Left lung (tissue), 10 donors: ENCODE results near the gene AIFM1. TPM values are rescaled to one million over a fixed set of nuclear protein-coding genes. Genes with fewer than 3 reads are reported as not detected.

ENCODE experiments used
- ATAC-seq: fragments of 200-7000 bp; cut with Tn5 transposase; one replicate; pipeline ENCODE4 v1.9.1; 2020; ENCODE audit warnings: moderate library complexity
- DNase-seq, 4 donors: peaks; one replicate each; pipeline ENCODE4 v3.0.0-alpha.2; 2013 to 2020
- H3K27ac ChIP-seq, 2 donors: fragments of 200-600 bp; sonication (generic) in 1 of 2; one replicate each; pipeline versions ENCODE4 v1.5.0 to v1.8.0; 2020 to 2021
- H3K27me3 ChIP-seq, 2 donors: fragments of 200-600 bp; sonication (generic) in 1 of 2; one replicate each; pipeline versions ENCODE4 v1.5.0 to v1.8.0; 2020 to 2021
- H3K36me3 ChIP-seq, 2 donors: fragments of 200-600 bp; sonication (generic) in 1 of 2; one replicate each; pipeline versions ENCODE4 v1.5.0 to v1.8.0; 2020 to 2021
- H3K4me1 ChIP-seq, 2 donors: fragments of 200-600 bp; one replicate each; pipeline ENCODE4 v1.8.0; 2021
- H3K4me3 ChIP-seq, 2 donors: fragments of 200-600 bp; sonication (generic) in 1 of 2; one replicate each; pipeline versions ENCODE4 v1.5.0 to v1.8.0; 2020 to 2021; ENCODE audit warnings: mild to moderate bottlenecking in 1 of 2
- H3K9me3 ChIP-seq, 2 donors: fragments of 200-600 bp; sonication (generic) in 1 of 2; one replicate each; pipeline versions ENCODE4 v1.5.0 to v1.8.0; 2020 to 2021
- intact Hi-C, 2 donors: fragments of 100-400 bp; cut with DNase I; formaldehyde crosslinking; loops; one replicate each; pipeline versions ENCODE4 v1.11.2 to v1.14.2; 2022
- polyA plus RNA-seq, 6 donors: library from polyadenylated mRNA; unstranded; fragments of 120-200 nt; gene quantifications; one replicate each; pipeline ENCODE4 v1.2.1, GENCODE V29; 2013; ENCODE audit not compliant: insufficient read length in 6 of 6
- total RNA-seq, 2 donors: library from RNA; stranded (reverse); fragmentation: NEBNext Ultra II Directional; extraction: Animal tissue kit (Norgen Biotek cat#: 25700); gene quantifications; one replicate each; pipeline ENCODE4 v1.2.1, GENCODE V29; 2021
- TF ChIP-seq, protein P1 (sequence below), 2 donors: fragments of 200-600 bp; sonication (generic) in 1 of 2; IDR thresholded peaks; one replicate each; pipeline versions ENCODE4 v1.5.0 to v1.8.0; 2021; ENCODE audit warnings: antibody characterized with exemption in 2 of 2
- donor health status: DM: no; HTN: yes; CAD: no.
- donor health status: DM: no; HTN: no; CAD: no.

The AIFM1 gene
- total and polyA plus RNA-seq, 8 donors = 27.2 to 34.9 (median 30.7) TPM

DNA sequence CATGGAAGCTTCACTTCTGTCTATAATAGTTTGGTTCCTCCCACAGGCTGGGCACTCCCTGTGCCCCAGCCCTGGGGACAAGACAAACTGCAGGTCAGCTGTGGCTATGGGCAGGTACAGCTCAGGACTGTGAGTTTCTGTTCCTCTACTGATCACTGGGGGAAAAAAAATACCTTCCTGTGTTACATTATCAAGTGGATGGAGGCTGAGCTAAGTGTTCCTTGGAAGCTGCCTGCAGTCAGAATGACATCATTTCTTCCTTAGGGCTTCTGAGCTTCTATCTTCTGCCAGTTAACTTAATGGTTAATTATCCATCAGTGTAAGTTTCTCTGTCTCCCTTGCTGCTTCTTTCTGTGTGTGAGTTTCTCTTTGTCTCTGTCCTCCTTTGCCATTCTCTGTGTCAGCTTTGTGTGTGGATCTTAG is 10.7 kb upstream of the AIFM1 start:
- DNase-seq (no peak), ATAC-seq (no peak)
- Histone ChIP-seq H3K27ac (no peak overlapping the region), H3K4me1 (peaks cover 0 to 23% of the 10 kb centered on the region in 2 donors), H3K9me3 (no peaks in the 10 kb centered on the region), H3K36me3 (no peaks in the 10 kb centered on the region), H3K27me3 (peaks cover 0 to 5% of the 10 kb centered on the region in 2 donors), H3K4me3 (no peak overlapping the region)
- TF ChIP-seq, protein P1, sequence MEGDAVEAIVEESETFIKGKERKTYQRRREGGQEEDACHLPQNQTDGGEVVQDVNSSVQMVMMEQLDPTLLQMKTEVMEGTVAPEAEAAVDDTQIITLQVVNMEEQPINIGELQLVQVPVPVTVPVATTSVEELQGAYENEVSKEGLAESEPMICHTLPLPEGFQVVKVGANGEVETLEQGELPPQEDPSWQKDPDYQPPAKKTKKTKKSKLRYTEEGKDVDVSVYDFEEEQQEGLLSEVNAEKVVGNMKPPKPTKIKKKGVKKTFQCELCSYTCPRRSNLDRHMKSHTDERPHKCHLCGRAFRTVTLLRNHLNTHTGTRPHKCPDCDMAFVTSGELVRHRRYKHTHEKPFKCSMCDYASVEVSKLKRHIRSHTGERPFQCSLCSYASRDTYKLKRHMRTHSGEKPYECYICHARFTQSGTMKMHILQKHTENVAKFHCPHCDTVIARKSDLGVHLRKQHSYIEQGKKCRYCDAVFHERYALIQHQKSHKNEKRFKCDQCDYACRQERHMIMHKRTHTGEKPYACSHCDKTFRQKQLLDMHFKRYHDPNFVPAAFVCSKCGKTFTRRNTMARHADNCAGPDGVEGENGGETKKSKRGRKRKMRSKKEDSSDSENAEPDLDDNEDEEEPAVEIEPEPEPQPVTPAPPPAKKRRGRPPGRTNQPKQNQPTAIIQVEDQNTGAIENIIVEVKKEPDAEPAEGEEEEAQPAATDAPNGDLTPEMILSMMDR (IDR thresholded peaks at IDR 0.05) = no peak
- intact Hi-C loops = loop anchor here in 1 of 2 donors (10.0 kb wide), 1 partner anchor 102 kb away; no protein-coding TSS in a partner anchor

DNA sequence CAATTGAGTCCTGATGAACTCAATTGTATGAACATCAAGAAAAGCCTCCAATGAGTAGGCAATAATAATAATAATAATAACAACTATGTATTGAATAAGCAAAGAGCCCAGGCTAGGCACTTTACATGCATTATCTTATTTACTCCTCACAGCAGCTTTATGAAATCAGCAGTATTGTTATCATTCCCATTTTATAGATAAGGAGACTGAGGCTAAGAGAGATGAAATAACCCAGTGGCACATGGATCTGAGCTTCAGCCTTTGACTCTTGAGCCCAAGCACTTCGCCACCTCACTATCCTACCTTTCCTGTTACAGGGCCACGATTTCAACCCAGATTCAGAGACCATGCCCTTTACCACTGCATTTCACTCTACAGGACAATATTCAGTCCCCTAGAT is 9.3 kb upstream of the AIFM1 start:
- no peak for ATAC-seq
- Histone ChIP-seq H3K27ac (no peak overlapping the region), H3K9me3 (no peaks in the 10 kb centered on the region), H3K4me1 (peaks cover 0 to 23% of the 10 kb centered on the region in 2 donors), H3K27me3 (peaks cover 0 to 5% of the 10 kb centered on the region in 2 donors), H3K36me3 (no peaks in the 10 kb centered on the region), H3K4me3 (no peak overlapping the region)
- DNase-seq = no peak
- TF ChIP-seq, protein P1 (IDR thresholded peaks at IDR 0.05) = no peak
- intact Hi-C loops = loop anchor here in 1 of 2 donors (10.0 kb wide), 1 partner anchor 100 kb away; no protein-coding TSS in a partner anchor

DNA sequence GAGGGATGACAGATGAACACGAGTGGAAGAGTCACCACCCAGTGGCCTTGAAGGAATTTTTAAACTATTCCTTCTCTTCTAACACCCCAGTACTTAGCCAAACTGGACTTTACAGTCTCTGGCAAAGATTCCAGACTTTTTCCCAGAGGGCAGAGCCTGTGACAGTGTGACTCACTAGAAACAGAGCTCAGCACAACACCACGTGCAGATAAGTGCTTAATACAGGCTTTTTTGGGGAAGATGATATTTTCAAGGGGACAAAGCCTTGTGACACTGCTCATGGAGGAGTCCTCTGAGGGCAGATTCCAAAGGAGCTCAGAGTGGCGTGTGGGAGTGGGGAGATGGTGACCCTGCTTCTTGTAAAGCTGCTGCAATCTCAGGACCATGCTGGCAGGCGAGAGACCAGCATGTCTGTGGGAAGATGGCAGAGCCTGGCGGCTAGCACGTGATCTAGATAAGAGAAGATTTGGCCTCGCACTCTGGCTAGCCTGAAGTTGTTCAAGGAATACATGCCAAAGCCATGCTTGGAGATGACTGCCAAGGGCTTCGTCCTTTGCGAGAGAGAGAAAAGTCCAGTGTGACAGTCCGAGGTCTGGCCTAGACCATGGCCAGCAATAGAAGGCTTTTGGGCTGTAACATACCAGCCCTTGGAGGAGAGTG is 8.5 kb upstream of the AIFM1 start:
- Histone ChIP-seq H3K4me1 (peaks cover 0 to 23% of the 10 kb centered on the region in 2 donors), H3K4me3 (no peak overlapping the region), H3K27me3 (peaks cover 0 to 5% of the 10 kb centered on the region in 2 donors), H3K36me3 (no peaks in the 10 kb centered on the region), H3K27ac (peak overlapping the region; percentile 70 to 78), H3K9me3 (no peaks in the 10 kb centered on the region)
- ATAC-seq (peak; percentile 56), DNase-seq (no peak)
- intact Hi-C loops = loop anchor here in 1 of 2 donors (10.0 kb wide), 1 partner anchor 99 kb away; no protein-coding TSS in a partner anchor
- TF ChIP-seq, protein P1 (IDR thresholded peaks at IDR 0.05) = no peak

DNA sequence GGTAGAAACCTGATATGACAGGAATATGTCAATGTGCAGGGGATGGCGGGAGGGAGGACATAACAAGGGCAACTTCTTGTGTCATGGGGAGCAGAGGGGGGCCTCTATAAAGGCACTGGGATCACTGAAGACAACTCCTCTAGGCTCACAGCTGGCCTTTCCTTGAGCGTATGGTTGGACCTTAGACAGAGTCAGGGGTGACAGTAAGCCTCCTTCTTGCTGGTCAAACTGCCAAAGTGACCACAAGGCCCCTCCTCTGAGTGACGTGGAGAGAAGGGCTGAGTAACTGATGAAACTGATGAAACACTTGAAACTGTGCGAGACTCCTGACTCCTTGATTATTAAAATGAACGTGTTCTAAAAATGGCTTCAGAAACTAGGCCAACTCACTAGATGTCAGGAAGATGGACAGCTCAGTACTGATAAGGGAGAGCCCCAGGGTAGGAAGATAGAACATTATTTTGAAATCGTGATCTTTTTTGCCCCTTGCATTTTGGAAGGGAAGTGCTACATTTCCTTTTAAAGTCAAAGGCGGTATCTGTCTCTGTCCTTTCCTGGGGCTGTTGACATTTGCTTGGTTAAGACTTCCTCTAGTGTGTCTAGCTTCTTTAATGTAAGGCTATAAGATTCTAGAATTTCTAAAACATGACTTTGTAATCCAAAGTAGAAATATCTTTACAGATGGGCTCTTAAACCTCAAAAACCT is 7.7 kb upstream of the AIFM1 start:
- peaks cover 0 to 5% of the 10 kb centered on the region in 2 donors for H3K27me3 ChIP-seq
- peak; percentile 50 for ATAC-seq
- intact Hi-C loops = loop anchor here in 1 of 2 donors (10.0 kb wide), 1 partner anchor 99 kb away; no protein-coding TSS in a partner anchor
- TF ChIP-seq, protein P1 (IDR thresholded peaks at IDR 0.05) = no peak
- peak in 1 of 4 donors; percentile 46 for DNase-seq
- H3K9me3 ChIP-seq = no peaks in the 10 kb centered on the region
- H3K4me1 ChIP-seq = peaks cover 0 to 23% of the 10 kb centered on the region in 2 donors
- H3K4me3 ChIP-seq = no peak overlapping the region
- no peaks in the 10 kb centered on the region for H3K36me3 ChIP-seq
- H3K27ac ChIP-seq = peak overlapping the region; percentile 70 to 78
